Hematopoietic multipotent progenitor cell (in vitro differentiated cells): ENCODE results near the gene IRS2. TPM values are rescaled to one million over a fixed set of nuclear protein-coding genes. Genes with fewer than 3 reads are reported as not detected.

Experiments used
- DNase-seq, 3 donors: peaks; one replicate each; pipeline ENCODE4 v3.0.0-alpha.2; 2011 to 2015; ENCODE audit warnings: low read depth in 2 of 3, low spot score in 2 of 3
- total RNA-seq: library from RNA; depleted of rRNA; stranded (reverse); fragments of >200 nt; gene quantifications from one replicate; pipeline ENCODE4 v1.2.3, GENCODE V29; 2012

Gene IRS2
- total RNA-seq, 1 donor, result 9.4 TPM

DNA sequence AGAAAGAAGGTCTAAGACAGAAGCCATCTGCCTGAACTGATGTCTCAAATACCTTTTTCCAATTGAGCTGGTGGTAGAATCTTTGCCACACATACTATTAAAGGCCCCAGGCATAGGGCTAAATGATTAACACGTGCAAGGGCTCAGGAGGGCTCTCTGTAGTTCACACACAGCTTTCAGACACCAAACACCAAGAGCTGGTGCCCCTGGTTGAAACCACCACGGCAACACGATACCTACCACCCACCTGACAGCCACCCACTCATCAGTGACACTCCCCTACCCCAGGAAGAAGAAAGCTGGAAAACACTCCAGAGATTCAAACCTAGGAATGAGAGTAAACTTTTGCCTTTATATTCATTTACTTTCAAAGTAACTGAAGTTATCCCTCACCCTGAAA, 26.8 kb downstream of the IRS2 start:
- no peak for DNase-seq

DNA sequence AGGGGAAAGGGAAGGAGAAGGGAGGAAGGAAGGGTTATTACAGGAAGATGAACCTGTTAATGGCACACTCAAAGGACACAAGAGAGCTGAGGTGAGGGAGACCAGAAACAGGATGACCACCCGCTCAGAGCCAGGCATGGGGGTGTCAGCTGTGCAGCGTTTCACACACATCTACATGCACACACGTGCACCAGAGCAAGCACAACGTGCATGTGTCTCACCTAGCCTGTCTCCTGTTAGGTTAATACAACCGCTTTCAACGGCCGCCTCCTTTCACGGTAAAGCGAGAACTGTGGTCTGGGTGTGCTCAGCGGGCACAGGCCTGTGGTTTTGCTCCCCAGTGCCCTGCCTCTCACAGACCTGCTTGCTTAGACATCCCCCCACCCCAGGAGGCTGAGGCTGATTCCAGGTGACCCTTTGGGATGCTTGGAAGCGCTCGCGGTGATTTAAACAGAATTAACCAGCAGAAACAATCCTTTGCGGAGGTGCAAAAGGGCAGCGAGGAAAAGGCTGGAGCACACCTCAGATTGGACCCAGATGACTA, 27.4 kb downstream of the IRS2 start:
- DNase-seq, result no peak

DNA sequence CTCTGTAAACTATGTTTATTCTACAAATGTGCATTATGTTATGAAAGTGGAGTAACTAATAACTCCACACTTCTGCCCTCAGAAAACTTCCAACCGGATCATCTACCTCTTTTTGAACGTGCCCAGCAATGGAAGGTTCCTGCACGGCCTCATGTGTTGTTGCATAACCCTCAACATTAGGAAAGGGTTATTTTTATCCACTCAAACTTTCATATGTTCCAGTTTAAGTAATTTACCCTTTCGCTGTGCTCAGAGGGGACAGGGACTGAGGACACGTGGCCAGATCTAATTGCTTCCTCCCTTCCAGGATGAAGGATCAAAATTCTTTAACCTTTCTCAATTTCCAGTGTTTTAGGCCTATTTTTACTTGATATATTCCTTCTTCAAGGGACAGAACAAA, 29.6 kb downstream of the IRS2 start:
- no peak for DNase-seq

DNA sequence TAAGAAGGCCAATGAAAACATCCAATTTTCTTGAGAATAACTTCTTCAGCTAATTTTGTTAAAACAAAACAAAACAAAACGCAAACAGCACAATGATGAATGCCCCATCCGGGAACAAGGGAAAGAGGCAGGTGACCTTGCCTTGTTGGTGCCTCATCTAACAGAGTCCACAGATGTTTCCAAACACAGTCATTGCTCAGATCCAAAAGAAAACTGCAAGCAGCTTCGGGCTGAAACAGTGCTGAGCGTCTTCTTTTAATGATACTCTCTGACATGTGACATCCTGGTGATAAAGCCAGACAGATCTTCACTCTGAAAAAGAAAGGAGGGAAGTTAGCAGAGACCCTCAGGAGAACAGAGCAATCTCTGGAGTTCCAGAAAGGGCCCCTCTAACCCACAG, 30.4 kb downstream of the IRS2 start:
- no peak for DNase-seq

DNA sequence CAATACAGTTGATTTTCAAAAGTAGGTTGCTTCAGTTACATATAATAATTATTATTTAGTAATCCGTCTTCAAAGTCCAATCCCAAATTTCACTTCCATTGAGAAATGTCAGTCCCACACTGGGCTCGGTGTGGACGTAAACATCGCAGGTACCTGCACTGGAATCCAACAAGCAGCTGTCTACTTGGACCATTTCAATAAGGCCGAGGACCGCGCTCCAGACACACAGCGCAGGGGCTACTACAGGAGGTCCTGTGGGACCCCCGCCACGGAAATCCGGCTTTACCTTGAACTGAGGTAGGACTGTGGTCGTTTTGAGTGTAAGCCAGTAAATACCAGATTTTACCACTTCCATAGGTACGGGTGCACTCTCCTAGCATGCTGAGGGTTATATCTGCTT, 30.8 kb downstream of the IRS2 start:
- no peak for DNase-seq

DNA sequence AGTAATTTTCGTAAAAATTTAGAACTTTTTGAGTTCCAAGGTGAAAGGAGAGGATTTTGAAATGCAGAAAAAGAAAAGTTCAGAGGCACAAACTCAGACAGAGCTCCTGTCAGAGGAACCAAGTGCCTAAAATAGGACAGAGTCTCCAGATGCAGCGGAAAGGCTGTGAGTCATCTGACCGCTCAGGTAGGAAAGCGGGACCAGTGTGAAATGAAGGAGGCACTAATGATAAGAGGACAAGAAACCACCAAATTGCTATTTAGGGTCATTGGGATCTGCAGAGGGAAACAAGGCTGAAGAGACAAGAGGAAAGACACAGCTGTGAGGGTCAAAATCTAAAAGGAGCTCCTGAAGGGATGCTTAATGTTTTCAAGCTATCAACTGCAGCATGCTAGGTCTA, 34.9 kb downstream of the IRS2 start:
- DNase-seq, result no peak

DNA sequence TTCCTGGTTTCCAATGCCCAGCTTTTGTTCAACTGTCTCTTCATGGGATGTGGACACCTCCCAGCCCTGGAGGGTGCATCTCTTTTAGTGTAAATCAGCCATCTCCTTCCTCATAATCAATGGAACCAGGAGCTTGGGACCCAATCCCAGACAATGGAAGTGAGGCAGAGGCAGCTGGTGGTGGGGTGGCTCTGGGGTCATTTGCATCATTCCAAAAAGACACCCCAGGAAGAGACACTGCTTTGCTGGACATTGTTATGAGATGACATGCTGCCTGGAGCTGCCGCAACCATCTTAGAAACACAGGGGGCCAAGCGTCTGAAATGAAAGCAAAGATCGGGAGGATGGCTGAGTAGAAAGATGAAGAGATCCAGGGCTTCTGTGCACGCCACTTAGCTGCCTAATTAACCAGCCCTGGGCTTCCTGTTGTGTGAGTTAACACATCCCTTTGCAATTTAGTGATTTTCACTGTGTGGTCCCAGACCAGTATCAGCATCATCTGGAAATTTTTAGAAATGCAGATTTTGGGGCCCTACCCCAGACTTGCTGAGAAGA, 36.1 kb downstream of the IRS2 start:
- DNase-seq, result no peak

DNA sequence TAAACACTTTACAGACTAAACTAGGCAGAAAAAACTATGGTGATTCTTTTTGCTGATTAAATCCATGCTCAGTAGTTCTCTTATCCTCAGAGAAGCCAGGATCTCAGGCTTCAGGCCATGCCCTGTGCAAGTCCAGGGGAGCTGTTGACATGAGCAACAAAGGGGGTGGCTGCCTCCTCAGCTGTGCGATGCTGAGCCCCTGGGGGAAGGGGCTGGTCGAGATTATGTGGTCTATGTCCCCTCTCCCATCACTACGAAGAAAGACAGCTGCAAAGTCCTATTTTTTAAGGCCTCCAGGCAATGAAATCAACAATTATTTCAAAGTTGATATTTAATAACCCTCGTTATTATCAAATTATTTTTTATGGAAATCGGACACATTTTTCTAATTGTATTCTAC, 37.0 kb downstream of the IRS2 start:
- no peak for DNase-seq

DNA sequence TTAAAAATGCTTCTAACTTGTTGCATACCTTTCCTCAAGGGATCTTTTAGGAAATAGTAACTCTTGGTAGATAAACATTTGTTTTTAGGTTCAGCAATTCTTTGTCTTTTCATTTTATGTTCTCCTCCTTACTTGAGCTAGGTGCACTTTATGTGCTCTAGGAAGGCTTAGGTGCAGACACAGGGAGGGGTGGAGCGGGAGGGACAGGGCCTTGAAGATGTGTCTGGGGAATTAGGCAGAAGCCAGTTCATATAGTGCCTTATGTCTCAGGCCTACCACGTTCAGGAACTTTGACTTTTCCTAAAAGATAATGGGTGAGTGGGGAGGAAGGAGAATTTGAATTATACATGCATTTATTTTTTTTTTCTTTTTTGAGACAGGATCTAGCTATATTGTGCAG, 37.7 kb downstream of the IRS2 start:
- no peak for DNase-seq

DNA sequence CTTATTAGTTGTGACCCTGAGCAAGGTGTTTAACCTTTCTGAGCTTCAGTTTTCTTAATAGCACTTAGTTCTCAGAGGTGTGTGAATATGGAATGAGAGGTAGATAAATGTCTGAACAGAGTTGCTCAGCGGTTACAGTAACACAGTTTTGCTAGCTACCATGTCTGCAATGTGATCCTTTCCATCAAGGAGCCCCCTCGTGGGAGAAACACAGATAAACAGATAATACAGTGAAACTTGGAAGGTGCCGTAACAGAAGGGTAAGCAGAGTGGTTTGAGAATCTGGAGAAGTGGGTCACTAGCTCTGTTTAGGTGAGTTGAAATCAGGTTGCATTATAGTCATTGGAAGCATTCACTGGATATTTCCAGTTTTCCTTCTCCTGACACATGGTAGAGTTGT, 38.9 kb downstream of the IRS2 start:
- peak in 1 of 3 donors; percentile 20 for DNase-seq

DNA sequence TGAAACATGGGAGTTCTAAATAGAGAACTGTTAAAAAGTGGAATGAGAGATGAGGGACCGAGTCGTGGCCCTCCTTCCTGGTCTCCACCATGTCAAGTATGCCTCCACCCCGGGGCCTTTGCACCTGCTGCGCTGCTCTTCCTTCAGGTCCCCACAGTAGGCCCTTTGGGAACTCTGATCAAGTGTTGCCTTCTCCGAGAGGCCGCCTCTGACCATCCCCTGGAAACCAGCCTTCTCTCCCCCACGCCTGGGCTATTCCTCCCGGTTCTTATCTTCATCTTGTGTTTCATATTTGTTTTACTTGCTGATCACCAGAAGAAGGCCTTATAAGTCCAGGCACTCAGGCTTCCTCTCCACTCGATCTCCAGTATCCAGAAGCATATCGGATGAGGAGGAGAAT, 40.0 kb downstream of the IRS2 start:
- no peak for DNase-seq

DNA sequence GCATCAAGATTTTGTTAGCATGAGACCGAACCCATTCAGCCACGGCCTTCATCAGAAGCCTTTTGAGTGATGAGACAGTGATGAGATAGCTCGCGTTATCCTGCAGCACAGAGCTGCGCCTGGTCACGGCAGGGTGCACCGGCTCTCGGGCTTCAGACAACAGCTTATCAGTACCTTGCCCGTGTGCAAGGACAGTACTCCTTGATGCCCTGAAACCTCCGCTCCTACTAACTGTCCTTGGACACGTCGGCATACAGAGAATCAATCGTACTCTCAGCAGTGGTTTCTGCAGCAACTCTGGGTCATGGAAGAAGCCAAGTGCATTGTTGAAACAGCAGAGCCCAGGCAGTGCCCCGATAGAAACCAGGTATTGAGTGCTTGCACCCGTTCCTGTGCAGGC, 40.7 kb downstream of the IRS2 start:
- DNase-seq, result no peak

DNA sequence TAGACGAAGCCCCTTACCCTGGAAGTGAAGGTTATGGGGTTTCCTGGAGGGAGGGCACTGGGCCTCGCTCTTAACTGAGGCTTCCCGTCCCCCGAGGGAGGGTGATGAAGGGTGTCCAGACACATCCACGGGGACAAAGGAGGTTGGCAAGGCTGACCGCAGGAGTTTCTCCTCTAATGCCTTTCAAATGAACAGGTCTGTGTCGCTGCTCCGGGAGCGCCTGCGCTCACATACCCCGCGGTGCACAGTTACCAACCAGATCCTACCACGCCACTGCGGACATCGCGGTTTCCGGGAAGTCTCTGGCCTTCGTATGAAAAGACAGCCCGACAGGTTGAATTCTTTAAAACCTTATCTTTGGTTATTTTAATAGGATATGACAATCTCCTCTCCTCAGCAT, 41.3 kb downstream of the IRS2 start:
- no peak for DNase-seq

DNA sequence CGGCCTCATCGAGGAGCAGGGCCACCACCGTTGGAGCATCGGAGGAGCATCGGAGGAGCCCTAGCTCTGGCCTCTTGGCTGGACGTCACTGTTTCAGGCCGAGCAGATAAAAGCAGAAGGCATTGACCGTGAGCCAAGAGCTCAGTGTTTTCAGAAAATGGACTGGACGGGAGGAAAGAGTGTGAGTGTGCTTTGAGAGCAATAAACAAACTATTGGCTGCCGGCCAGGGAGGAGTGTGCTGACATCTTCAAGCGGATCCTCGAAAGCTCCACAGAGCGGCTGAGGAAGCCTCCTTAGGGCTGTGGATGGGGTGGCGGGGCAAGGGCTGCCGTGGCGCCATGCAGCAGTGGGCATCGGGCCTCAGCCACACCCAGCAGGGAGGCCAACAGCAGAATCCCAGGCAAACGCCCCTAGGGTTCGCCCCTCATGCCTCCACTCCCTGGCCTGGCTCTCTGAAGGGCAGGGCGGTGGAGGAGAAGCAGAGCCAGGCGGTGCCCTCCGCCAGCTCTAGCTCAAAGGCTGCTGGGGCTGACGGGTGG, 41.8 kb downstream of the IRS2 start:
- DNase-seq, result no peak

DNA sequence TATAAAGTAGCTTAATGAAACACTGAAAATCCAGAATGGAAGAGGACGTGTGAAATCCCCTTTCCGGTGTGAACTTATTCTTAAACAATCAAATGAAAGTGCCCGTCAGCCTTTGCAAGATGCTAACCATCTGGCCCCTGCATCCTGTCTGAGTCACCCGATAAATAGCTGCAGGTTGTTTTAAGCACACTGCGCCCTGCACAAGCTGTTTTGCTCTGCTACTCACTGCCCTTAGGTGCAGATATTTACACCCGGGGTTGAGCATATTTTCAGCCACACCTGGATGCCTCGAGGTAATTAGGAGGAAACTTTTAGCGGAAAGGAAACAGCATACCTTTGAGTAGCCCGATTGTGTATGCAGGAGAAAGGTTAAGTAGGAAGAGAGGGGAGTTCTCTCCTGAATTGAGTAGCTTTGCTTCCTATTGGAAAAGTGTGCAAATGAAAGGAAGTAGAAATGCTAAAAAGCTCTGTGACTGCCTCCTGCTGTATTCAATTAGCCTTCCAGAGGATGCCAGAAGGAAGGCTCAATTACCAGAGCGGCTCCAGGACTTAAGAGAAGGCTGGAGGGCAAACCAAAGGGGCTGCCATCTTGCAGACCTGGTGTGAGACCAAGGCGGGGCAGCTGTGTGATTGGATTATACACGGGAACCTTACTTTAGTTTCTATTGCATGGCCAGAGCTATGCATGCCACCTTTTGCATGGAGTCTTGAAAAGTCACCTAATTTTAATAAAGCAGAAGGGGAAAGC, 42.5 kb downstream of the IRS2 start:
- DNase-seq, result peak in 2 of 3 donors; percentile 88 to 93

DNA sequence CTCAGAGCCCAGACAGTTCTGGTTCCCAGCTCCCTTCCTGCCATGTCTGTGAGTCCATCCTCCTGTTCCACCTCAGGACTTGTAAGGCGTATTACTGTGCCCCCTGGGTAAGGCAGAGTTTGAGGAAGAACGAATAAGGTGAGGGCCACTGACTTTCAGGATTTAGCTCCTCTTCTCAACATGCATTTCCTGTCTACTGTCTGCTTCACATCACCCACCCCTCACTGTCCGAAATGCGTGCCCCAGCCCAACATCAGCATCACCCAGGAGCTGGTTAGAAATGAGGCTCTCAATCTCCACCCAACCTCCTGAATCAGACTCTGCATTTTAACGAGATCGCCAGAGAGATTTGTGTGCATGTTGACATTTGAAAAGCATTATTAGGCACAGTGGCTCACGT, 44.4 kb downstream of the IRS2 start:
- DNase-seq, result no peak

DNA sequence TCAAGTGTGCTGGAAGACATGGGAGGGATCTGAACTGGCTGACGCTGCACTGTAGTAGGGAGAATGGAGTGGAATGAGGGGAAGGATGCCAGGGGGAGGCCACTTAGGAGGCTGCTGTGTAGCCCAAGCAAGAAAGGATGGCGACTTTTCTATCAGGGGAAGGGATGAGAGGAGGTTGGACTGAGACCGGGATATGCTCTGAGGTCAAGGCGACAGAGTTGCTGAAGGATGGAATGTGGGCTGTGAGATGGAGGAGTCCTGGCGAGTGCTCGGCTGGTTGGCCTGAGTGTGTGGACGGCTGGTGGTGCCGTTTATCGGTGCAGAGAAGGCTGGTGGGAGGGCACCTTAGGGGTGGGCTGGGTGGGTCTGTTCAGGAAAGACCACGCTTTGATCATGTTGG, 45.7 kb downstream of the IRS2 start:
- DNase-seq, result no peak

DNA sequence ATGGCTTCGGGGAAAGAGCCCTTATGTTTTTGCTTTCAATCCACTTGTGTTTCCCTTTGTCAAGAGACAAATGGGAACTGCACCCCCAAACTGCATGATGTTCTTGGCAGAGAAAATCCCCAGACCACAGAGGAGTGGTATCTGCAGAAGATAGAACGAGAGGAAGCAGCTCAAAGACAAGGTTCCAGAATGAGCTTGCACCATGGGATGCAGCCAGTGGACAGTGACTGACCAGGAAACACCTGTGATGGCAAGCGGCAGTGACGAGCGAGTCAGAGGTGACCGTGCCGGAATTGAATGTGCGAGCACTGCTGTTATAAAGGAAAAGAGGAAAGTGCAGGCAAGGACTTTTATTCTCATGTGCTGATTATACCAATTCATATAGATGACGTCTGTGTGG, 46.3 kb downstream of the IRS2 start:
- DNase-seq, result peak in 1 of 3 donors; percentile 54

DNA sequence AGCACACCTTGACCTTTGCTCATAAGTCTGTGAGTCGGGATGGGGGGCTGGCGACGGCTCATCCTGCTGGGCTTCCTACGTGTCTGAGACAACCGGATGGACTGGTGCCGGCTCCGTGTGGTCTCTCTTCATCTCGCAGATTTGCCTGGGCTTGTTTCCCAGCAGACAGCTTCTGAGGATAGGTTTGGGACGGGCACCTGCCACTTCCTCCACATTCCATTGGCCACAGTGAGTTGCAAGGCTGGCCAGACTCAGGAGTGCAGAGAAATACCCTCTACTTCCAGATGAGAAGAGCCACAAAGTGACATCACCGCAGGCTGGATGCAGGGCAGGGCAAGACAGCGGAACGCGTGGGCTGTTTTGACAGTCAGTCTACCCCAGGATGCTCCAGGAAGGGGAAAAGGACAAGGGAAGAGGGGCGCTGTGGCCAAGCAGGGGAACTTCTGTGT, 48.1 kb downstream of the IRS2 start:
- DNase-seq, result no peak

DNA sequence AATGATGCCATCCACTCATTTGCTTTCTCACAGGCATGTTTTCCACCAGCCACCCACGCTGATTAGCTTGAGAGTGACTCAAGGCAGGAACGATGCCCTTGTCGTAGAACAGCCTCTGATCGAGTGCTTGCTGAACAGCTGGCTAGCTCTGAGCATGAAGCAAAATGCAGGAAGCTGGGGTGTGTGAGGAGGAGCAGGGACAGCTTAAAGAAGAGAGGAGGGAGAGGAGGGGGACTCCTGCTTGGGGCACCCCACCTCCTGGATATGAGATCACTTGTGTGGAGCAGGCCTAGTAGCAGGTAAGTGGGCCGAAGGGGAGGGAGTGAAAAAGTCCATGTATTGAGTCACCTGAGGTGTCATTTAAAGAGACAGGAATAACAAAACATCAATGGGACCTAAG, 48.8 kb downstream of the IRS2 start:
- DNase-seq, result no peak

DNA sequence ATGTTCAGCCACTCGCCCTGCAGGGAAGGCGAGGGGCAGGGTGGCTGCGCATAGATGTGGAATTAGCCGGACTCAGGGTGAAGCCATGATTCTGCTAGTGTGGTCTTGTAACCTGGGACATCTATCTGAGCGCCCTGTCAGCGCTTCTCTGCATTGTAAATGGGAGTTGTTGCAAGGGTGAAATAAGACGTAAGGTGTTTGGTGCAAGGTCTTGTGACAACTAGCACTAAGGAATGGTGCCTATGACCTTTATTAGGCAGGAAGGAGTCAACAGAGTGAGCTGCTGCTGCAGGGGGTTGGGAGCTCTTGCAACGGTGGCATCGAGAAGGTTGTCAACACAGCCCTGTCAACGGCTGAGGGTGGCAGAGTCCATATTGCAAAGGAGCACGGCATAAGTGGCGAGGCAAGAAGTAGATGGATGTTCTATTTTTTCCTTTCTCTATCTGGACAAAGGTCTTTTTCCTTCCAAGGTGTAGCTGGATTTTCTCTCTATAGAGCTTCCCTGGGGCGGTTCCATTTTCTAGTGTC, 49.3 kb downstream of the IRS2 start:
- no peak for DNase-seq

DNA sequence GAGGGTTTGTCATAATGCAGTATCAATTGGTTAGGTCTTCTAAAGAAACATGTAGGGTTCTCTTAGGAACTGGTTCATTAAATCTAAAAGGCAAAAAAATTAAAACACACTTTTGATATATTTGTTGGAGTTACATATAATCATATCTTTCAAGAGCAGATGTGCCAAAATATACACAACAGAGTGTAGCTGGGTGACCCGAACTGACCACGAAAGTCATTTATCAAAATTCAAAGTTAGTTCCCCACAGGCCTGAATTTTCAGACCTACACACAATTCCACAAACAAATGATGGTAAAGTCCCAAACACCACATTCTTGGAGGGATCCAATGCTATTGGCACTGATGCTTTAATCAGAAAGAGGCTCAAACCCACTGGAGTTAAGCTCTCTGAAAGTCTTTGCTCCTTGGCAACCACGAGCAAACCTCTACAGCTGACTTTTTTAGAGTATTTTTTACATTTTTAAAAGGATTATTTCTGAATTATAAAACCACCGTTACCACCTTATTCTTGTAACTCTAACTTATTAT, 50.9 kb downstream of the IRS2 start:
- DNase-seq, result peak in 1 of 3 donors; percentile 76
